Activated CD8-positive, alpha-beta memory T cell treated with anti-CD3 and anti-CD28 coated beads for 24 hours (primary cell): ENCODE measurements around the gene GTF2H1.
"Not testable (repeated sequence)": the region's sequence is repeated elsewhere in the genome, so short reads cannot be mapped to it uniquely, and the experiment has no call there.

ENCODE experiments used
- DNase-seq: peaks from one replicate; pipeline ENCODE4 v3.0.0-alpha.2; 2020

The GTF2H1 gene

GRCh38 chr11:18320617-18321016 lies 1.8 kb upstream of the GTF2H1 start:
- DNase-seq, result no peak

GRCh38 chr11:18321578-18321968 lies 794 bp upstream of the GTF2H1 start:
- DNase-seq, result no peak

- DNase-seq, result no peak
Measured at GRCh38 chr11:18322818-18323570, 627 bp downstream of the GTF2H1 start.

- not testable (repeated sequence) for DNase-seq
Measured at GRCh38 chr11:18323881-18324280, 1.5 kb downstream of the GTF2H1 start.

GRCh38 chr11:18324381-18324780 lies 2.0 kb downstream of the GTF2H1 start:
- no peak for DNase-seq

GRCh38 chr11:18329196-18329870 lies 7.0 kb downstream of the GTF2H1 start:
- DNase-seq, result no peak

- no peak for DNase-seq
Measured at GRCh38 chr11:18330921-18331320, 8.6 kb downstream of the GTF2H1 start.

GRCh38 chr11:18332302-18332701 lies 9.9 kb downstream of the GTF2H1 start:
- DNase-seq, result no peak

- no peak for DNase-seq
Measured at GRCh38 chr11:18332891-18333290, 10.5 kb downstream of the GTF2H1 start.

GRCh38 chr11:18347471-18348125 lies 25.2 kb downstream of the GTF2H1 start:
- DNase-seq, result no peak

GRCh38 chr11:18352581-18352980 lies 30.2 kb downstream of the GTF2H1 start:
- DNase-seq, result no peak

- no peak for DNase-seq
Measured at GRCh38 chr11:18358646-18359045, 36.3 kb downstream of the GTF2H1 start.

- DNase-seq, result no peak
Measured at GRCh38 chr11:18361154-18361553, 38.8 kb downstream of the GTF2H1 start.

GRCh38 chr11:18364495-18365073 lies 42.2 kb downstream of the GTF2H1 start:
- DNase-seq, result no peak

GRCh38 chr11:18365741-18366140 lies 43.4 kb downstream of the GTF2H1 start:
- no peak for DNase-seq

- DNase-seq, result no peak
Measured at GRCh38 chr11:18366286-18366685, 43.9 kb downstream of the GTF2H1 start.

GRCh38 chr11:18367431-18367830 lies 45.1 kb downstream of the GTF2H1 start:
- no peak for DNase-seq

- DNase-seq, result no peak
Measured at GRCh38 chr11:18368221-18368620, 45.9 kb downstream of the GTF2H1 start.

GRCh38 chr11:18369398-18369797 lies 47.0 kb downstream of the GTF2H1 start:
- DNase-seq, result no peak

GRCh38 chr11:18371279-18371678 lies 48.9 kb downstream of the GTF2H1 start:
- no peak for DNase-seq

GRCh38 chr11:18372201-18372600 lies 49.8 kb downstream of the GTF2H1 start:
- no peak for DNase-seq

- DNase-seq, result no peak
Measured at GRCh38 chr11:18374956-18375355, 52.6 kb downstream of the GTF2H1 start.

- no peak for DNase-seq
Measured at GRCh38 chr11:18375941-18376340, 53.6 kb downstream of the GTF2H1 start.

- no peak for DNase-seq
Measured at GRCh38 chr11:18379201-18379600, 56.8 kb downstream of the GTF2H1 start.
